Stimulated activated naive CD4-positive, alpha-beta T cell (primary cell): ENCODE data around the gene MAFG.
"Not testable (repeated sequence)": the region's sequence is repeated elsewhere in the genome, so short reads cannot be mapped to it uniquely, and the experiment has no call there.

ENCODE experiments used
- DNase-seq, 6 experiments: peaks; one replicate each; lab custom pipeline; 2025; lab: John Stamatoyannopoulos, UW

Gene MAFG

DNA sequence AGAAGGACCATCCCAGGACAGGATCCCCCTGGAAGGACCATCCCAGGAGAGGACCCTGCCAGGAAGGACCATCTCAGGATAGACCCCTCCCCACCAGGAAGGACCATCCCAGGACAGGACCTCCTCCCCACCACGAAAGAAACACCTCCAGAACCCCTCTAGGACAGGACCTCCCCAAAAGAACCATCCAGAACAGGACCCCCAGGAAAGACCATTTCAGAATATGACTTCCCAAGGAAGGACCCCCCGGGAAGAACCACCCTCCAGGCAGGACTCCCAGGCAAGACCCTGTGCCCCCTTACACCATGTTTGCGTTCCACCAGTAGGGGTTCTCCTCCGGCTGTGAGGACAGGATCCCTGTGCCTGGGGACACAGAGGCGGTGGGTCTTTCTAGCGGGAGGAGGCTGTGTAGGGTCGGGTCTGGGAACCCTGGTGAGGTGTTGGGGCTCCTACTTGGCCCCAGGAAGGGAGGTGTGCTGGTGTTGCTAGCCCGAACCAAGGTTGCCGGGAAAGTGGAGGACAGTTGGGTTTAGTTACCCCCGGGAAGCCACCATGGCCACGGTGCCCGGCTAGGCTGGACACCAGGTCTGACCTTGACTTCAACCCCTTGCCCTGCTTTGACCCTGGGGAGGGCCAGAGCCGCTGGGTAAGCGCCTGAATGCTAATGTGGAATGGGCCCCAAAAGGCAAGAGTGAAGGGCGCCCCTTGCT, 31.3 kb upstream of the MAFG start:
- DNase-seq: no peak

DNA sequence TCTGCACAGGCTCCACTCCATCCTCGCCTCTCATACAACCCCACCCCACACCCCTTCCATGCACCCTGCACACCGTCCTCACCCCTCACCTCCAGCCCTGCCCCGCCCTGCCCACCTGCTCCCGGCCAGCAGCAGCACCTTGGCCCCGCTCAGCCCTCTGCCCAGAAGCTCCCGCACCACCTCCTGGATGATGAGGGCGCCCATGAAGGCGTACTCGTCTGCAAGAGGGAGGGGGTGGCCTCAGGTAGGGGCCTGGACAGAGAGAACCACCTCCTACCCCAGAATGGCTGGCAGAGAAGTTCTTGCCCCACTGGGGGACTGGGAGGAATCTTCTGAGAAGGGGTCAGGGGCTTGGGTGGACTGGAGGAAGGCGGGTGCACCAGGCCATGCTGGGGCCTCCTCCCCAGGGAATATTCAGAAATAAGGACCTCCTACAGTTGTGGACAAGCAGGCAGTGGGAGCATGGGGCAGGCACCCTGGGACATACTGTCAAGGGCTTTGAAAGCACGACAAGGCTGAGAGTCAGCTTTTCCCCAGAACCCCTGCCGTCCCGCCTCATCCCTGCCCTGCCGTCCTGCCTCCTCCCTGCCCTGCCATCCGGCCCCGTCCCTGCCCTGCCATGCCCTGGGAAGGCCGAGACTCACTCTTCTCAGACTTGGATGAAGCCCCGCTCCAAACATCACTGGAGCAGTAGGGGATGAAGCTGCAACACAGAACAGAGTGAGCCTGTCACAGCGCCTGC, 30.3 kb upstream of the MAFG start:
- no peak for DNase-seq

DNA sequence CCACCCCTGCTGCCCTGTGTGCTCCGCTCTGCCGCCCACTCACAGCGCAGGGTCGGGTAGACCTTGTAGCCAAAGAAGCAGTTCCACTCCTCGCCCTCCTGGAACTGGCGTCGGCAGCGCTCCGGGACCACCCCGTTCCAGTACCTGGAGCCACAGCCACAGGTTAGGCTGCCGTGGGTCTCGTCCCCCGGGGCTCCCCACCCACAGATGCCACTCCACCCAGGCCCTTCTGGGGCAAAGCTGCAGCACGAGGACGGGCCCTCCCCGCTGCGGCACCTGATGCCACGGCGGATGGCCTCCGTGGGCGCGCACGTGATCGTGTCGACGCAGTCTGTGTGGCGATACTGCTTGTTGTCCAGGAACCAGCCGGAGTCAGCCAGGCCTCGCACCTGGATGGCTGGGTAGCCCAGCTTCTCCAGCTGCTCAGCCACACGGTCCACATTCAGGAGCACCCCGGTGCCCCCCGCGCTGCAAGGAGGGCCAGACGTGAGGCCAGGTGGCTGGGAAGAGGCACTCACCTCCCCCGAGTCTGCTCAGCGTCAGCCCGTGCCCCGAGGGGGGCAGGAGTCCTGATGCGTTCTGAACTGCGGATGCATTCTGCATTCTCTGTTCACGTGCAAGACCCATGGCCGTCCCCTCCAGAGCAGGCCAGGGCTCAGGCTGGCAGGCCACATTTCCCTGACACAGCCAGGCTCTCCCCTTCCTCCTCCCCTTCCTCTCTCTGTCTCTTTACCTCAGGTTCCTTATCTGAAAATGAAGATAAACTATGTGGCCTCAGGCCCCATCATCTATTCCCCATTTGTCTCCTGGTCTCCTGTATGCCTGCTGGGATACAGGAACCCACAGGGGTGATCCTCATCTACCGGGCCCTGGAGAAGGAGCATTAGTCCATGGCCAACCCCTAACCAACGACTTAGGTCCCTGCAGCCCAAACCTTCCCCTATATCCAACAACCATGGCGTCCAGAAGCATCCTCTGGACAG, 29.4 kb upstream of the MAFG start:
- DNase-seq: no peak

DNA sequence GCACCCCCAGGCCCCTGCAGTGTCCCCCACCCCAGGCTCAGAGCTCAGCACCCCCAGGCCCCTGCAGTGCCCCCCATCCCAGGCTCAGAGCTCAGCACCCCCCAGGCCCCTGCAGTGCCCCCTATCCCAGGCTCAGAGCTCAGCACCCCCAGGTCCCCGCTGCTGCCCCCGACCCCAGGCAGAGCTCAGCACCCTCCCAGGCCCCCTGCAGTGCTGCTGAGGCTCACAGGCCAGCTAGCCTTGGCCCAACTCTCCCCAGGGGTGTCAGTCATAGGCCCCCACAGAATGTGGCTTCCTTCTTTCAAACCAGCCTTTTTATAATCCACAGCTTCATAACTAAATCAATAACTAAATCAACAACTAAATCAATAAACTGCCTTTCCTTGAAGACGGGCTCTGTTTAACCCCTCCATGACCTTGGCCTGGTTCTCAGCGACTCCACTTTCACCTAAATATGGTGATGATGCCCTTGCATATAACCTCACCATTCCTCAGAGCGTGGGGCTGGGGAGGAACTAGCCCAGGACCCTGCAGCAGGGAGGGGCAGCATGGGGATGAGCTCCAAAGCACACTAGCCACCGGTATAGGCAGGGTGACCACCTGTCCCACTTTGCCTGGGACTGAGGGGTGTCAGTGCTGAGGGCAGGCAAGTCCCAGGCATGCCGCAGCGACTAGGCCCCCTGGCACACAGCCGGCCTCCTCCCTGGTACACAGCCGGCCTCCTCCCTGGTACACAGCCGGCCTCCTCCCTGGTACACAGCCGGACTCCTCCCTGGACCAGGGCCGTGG, 28.4 kb upstream of the MAFG start:
- DNase-seq: no peak

DNA sequence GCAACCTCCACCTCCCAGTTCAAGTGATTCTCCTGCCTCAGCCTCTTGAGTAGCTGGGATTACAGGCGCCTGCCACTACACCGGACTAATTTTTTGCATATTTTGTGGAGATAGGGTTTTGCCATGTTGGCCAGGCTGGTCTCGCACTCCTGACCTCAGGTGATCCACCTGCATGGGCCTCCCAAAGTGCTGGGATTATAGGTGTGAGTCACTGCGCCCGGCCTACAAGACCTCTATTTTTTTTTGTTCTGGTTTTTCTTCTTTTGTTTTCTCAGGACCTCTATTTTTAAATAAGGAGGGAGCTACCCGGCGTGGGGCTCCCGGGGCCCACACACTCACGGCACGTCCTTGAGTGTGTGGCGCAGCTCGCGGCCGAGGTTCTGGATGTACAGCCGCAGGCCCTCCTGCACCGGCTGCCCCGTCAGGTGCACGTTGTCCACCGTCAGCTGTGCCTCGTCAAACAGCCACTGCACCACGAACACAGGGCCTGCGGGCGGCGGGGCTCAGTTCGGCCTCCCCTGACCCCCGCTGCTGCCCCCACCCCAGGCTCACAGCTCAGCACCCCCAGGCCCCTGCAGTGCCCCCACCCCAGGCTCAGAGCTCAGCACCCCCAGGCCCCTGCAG, 27.6 kb upstream of the MAFG start:
- no peak for DNase-seq

DNA sequence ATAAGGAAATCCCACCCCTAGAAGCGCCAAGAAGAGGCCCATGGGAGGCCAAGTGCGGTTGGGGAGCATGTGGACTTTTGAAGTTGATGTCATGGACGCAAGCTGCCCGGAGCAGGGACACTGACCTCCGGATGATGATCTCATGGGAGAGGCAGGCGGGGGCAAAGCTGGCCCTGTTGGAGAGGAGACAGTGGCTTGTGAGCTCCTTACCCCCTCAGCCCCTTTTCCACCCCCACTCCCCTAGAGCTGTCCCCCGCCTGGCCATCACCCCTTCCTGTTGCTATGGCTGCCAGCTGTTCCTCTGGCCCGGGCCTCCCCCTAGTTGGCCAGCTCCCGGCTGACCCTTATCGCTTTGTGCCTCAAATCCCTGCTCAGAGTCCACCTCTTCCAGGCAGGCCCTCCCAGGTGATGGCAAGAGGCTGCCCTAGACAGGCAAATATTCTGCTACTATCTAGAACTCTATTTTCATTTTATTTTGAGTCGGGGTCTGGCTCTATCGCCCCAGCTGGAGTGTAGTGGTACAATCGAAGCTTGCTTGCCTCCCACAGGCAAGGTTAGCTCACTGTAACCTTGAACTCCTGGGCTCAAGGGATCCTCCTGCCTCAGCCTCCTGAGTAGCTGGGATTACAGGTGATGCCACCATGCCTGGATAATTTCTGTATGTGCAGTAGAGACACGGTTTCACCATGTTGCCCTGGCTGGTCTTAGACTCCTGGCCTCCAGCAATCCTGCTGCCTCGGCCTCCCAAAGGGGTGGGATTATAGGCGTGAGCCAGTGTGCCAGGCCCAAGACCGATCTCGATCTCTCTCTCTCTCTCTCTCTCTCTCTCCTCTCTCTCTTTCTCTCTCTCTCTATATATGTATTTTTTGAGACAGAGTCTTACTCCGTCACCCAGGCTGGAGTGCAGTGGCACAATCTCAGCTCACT, 26.9 kb upstream of the MAFG start:
- no peak for DNase-seq

DNA sequence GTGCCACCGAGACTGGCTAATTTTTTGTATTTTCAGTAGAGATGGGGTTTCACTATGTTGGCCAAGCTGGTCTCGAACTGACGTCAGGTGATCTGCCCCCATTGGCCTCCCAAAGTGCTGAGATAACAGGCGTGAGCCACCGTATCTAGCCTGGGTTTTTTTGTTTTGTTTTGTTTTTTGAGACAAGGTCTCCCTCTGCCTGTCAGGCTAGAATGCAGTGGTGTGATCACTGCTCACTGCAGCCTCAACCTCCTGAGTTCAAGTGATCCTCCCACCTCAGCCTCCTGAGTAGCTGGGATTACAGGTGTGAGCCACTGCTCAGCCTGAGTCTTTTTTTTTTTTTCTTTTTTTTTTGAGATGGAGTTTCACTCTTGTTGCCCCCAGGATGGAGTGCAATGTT, 25.9 kb upstream of the MAFG start:
- not testable (repeated sequence) for DNase-seq

DNA sequence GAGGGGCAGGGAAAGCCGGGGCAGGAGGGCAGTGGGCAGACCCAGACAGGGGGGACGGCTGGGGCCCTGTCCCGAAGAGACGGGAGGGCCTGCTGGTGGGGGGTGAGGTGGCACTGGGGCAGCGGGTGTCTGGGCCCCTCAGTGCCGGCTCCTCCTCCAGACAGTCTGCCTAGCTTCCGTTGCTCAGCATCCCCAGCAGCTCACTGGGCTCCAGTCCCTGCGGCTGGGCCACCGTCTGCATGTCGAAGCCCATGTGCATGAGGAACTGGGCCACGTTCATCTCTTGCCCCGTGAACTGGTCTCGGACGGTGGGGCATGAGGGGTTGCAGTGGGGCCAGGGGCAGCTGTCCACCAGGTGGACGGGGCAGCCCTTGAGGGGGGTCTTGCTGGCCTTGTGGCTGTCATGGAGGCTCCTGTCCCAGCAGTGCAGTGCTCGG, 25.3 kb upstream of the MAFG start:
- DNase-seq: no peak

DNA sequence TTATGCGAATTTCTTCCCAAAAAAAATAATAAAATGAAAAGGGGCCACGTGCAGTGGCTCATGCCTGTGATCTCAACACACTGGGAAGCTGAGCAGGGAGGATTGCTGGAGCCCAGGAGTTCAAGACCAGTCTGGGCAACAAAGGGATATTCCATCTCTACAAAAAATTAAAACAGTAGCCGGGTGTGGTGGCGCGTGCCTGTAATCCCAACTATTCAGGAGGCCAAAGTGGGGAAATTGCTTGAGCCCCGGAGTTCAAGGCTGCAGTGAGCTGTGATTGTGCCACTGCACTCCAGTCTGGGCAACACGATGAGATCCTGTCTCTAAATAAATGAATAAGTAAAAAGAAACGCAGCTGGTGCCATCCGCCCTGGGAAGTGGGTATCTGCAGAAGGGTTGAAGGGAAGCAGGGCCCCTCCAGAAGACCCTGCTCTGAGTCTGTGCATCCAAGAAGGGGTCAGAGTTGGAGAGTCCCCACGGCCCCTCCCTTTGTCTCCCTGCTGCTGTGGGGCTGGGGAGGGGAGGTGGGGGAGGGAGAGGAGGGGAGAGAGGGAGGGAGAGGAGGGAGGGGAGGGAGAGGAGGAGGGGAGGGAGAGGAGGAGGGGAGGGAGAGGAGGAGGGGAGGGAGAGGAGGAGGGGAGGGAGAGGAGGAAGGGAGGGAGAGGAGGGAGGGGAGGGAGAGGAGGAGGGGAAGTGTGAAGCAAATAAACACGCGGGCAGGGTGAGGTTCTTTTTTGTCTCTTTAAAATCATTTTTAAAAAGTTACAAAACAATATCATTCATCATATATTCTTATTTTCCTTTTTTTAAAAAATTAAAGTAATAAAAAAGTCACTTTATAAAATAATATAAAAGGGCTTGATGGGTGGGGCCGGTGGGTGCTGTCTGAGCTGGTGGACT, 24.5 kb upstream of the MAFG start:
- no peak for DNase-seq

DNA sequence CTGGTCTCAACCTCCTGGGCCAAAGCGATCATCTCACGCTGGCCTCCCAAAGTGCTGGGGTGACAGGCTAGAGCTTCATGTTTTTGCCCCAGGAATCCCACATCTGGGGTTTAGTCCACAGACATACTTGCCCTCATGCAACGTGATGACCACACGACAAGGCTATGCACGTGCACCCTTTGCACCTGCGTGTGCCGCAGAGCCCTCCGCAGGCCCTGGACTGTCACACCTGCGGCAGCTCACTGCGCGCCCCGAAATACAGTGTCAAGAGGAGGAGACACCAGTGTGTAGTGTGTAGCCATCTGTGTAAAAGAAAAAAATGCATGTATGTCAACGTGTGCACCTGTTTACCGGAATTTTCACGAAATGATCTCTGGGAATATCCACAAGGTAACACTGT, 23.0 kb upstream of the MAFG start:
- DNase-seq: no peak

DNA sequence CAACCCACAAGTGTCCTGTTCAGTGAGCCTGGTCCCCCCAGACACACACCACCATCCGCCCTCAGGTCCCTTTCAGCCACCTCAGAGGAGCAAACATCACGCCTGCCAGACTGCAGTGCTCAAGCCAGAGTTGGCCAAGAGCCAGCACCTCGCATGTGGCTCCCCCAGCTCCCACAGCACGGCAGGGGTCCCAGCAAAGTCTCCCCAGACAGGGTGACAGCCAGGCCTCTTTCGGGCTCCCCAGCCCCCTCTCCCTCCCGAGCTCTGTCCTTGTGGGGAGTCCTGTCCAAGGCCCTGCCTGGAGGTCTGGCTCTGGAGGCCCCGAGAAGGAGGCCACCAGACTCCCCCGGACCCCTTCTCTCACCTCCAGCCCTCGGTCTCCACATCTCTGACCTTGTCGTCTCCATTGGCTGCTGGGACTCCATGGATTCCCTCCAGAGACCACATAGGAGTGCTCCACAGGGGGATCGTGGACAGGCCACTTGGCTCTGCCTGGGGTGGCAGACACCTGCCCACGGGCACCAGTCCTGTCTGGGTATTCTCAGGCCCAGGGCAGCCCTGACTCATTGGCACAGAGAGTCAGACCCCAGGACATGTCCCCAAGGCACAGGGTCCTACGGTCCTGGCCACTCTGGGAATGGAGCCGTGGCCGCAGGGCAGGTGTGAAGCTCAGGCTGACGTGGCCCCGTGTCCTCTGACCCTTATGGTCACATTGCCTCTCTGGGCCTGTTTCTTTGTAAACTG, 21.3 kb upstream of the MAFG start:
- no peak for DNase-seq

DNA sequence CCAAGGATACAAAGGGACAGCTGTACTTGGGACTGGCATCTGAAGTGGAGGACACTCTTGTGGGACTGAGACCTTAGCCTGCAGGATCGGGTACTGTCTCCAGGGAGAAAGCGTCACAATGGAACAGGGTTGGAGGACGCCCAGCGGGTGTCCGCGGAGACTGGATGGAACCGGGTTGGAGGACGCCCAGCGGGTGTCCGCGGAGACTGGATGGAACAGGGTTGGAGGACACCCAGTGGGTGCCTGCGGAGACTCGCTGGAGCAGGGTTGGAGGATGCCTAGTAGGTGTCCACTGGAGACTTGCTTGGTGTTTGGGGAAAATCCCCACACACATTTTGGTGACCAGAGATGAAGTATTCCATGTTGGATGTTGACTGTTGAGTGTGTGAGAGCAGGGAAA, 19.7 kb upstream of the MAFG start, which contains the start of gene MYADML2:
Gene MYADML2, minus strand, starts transcription at position 45 of the 400 bp plus-strand sequence. CDS start 5,492 bp downstream, outside the sequence.
- DNase-seq: no peak

DNA sequence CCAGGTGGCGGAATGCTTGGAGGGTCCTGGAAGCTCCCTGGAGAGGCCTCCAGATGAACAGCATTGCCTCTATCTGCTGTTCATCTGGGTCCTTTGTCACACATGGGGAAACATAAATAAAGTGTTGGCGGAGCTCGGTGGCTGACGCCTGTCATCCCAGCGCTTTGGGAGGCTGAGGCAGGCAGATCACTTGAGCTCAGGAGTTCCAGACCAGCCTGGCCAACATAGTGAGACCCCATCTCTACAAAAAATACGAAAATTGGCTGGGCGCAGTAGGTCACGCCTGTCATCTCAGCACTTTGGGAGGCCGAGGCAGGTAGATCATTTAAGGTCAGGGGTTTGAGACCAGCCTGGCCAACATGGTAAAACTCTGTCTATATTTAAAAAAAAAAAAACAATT, 17.3 kb upstream of the MAFG start:
- no peak for DNase-seq

DNA sequence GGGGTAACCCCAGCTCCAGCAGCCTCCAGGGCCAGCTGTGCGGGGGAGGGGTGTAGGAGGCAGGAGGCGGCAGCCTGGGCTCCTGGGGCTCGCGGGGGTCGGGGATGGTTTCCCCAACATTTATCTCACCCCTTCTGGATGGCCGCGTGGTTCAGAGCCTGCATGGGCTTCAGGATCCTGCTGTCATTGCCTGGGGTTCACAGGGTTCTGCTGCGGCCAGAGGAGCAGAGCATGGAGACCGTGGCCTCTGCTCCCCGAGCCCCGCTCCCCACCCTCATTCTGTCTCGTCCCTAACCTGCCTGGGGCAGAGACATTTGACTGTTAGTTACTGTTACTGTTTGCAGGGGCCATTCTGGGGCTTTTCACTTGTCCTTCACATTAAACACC, 14.6 kb upstream of the MAFG start:
- no peak for DNase-seq

DNA sequence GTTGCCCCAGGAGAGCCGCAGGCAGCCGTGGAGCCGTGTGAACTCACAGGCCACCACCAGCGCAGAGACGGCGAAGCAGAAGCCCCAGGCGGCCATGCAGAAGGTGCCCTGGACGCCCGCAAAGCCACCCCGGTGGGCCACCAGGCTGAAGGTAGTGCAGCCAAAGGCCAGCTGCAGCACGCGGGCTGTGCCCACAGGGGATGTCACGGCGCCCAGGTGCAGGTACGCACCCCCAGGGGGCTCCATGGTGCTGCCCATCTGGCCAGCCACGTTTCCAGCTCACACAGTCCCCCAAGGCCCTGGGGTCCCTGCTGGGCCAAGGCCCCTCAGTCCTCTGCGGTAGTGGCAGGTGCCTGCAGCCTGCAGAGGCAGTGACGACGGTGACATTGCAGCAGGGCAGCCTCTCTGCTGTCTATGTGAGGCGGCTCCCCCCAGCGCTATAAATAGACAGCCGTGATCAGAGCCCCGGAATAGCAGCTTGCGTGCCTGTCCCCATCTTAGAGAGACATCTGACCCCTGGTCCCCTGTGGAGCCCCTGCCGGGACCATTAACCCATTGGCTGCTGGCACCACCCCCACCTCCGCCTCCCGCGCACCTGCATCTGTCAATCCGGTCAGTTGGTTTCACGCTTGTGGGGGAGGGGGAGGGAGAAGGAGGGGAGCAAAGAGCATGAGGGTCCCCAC, 14.1 kb upstream of the MAFG start:
- no peak for DNase-seq

DNA sequence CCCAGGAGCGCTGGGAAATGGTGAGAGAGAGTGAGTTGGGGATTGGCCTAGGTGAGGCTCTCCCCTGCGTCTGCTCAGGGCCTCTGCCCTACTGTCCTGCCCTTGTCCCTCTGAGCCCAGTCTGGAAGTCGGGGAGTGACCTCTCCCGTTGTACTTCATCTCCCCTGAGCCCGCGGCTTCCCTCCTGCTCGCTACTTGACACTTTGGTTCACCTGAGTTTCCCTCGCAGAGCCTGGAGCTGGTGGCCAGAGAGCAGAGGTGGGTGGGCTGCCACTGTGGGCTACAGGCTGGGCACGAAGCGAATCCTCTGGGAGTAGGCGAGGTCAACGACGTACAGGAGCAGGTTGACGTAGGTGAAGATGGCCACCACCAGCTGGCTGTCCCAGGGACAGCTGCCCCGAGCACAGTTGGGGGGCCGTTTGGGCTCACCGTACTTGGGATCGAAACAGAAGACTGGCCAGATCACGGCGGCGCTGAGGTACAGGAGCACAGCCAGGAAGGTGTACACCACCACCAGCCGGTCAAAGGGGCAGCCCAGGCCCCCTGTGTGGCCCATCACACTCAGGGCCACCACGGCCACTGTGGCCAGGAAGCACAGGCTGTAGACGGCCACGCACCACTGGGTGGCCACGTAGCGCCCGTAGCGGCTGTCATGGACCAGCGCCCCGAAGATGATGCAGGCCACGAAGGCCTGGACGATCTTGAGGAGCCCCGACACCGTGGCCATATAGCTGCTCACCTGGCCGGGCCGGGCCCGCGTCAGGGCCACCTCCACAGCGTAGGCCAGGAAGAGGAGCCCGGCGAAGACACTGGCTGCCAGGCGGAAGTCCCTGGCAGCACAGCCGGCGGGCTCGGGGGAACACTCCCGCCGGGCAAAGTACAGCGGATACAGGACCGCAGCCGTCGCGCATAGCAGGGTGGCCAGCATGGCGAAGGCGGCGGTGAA, 13.3 kb upstream of the MAFG start:
- no peak for DNase-seq
